IPS DF 6.9 (cell line): Measurements from ENCODE around the gene AFDN.

Experiments
- DNase-seq: peaks from one replicate; pipeline ENCODE4 v3.0.0-alpha.2; 2013; ENCODE audit warnings: low read depth, low spot score
- H3K27ac ChIP-seq: one replicate; pipeline ENCODE4 v1.5.1; 2013; ENCODE audit warnings: low read length, control low read depth
- H3K27me3 ChIP-seq: 2 replicates; pipeline ENCODE4 v1.6.1; 2013; ENCODE audit warnings: mild to moderate bottlenecking, low read length; ENCODE audit not compliant: control insufficient read depth, insufficient read depth
- H3K36me3 ChIP-seq: 2 replicates; pipeline ENCODE4 v1.6.1; 2013; ENCODE audit warnings: low read length; ENCODE audit not compliant: control insufficient read depth, insufficient read depth
- H3K4me1 ChIP-seq: 2 replicates; pipeline ENCODE4 v1.6.1; 2013; ENCODE audit warnings: low read length; ENCODE audit not compliant: control insufficient read depth, insufficient read depth
- H3K4me3 ChIP-seq: 2 replicates; pipeline ENCODE4 v1.5.1; 2013; ENCODE audit warnings: mild to moderate bottlenecking, low read length
- H3K9me3 ChIP-seq: 2 replicates; pipeline ENCODE4 v1.6.1; 2013; ENCODE audit warnings: low read length, inconsistent platforms; ENCODE audit not compliant: control insufficient read depth, insufficient read depth
- WGBS: extraction: QIAGEN DNeasy Blood & Tissue Kit; methylation state at CpG from one replicate; pipeline ENCODE4 v1.1.7; 2013; ENCODE audit warnings: mixed read lengths, missing lambda C conversion rate; ENCODE audit not compliant: insufficient read length, insufficient coverage; 5-methylcytosine and 5-hydroxymethylcytosine counted together

The AFDN gene

GRCh38 chr6:167804281-167805013 lies 22.3 kb upstream of the AFDN start:
- WGBS, result no CpG with 5 or more reads among the region's 24 CpGs
- no peak overlapping the region for H3K27ac ChIP-seq

GRCh38 chr6:167805349-167806060 lies 21.2 kb upstream of the AFDN start:
- no peak overlapping the region for H3K4me3 ChIP-seq
- no peaks in the 10 kb centered on the region; the same call in 1 of the 2 replicates for H3K36me3 ChIP-seq
- H3K9me3 ChIP-seq, result no peaks in the 10 kb centered on the region
- no peak overlapping the region for H3K27ac ChIP-seq
- H3K27me3 ChIP-seq, result no peaks in the 10 kb centered on the region
- no peak for DNase-seq
- no CpG with 5 or more reads among the region's 8 CpGs for WGBS
- no peaks in the 10 kb centered on the region for H3K4me1 ChIP-seq

More at GRCh38 chr6:167804281-167805013, 22.3 kb upstream of the AFDN start:
- Histone ChIP-seq H3K4me1 (no peaks in the 10 kb centered on the region), H3K4me3 (no peak overlapping the region), H3K27me3 (no peaks in the 10 kb centered on the region), H3K36me3 (no peaks in the 10 kb centered on the region; the same call in 1 of the 2 replicates), H3K9me3 (no peaks in the 10 kb centered on the region)
- no peak for DNase-seq

DNA sequence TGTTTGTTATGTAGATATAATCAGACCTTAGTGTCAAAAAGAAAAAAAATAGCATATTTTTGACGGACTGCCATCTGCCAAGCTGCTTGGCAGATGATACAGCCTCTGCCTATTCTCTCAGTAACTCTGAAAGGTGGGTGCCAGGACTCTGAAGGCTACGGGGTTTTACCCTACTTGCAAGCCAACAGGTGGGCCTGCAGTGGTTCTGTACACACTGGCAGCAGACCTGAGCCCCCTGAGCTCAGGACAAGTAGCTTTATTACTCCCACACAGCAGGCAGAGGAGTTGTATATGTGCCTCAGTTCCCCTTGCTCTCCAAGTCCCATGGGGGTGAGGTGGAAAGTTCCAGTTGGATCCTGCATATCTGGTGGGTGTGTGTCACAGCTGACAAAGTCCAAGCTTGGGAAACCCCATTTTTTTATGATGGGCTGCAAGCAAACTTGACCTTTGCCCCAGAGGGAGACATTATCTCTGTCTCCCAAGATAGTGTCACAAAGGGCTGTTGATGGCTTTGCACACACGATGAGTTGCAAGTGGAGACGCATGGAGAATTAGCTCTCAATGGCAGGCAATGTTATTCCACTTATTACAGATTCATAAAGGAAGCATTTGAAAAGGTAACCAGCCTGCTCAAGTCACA lies 20.5 kb upstream of the AFDN start:
- no CpG with 5 or more reads among the region's 4 CpGs for WGBS
- no peak overlapping the region for H3K4me3 ChIP-seq
- H3K4me1 ChIP-seq, result no peaks in the 10 kb centered on the region
- DNase-seq, result no peak
- H3K36me3 ChIP-seq, result no peaks in the 10 kb centered on the region; the same call in 1 of the 2 replicates
- no peaks in the 10 kb centered on the region for H3K27me3 ChIP-seq
- H3K9me3 ChIP-seq, result no peaks in the 10 kb centered on the region
- no peak overlapping the region for H3K27ac ChIP-seq

DNA sequence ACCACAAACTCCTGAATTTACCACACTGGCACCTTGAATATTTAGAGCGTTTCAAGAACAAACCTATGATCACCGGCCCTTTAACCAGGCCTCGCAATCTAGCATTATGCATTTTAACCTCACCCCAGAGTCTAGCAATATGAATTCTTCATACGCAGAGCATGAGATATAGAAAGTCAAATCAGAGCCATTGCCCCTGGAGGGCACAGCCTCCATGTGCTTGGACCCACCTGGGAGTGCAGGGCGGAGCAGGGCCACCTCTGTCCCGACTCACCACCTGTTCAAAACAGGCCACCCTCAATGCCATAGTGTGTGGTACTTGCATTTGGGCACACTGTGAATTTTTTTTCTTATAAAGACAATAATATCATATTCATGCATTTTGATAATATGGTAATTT lies 19.5 kb upstream of the AFDN start:
- H3K27me3 ChIP-seq, result no peaks in the 10 kb centered on the region
- no peak for DNase-seq
- no peaks in the 10 kb centered on the region for H3K4me1 ChIP-seq
- H3K4me3 ChIP-seq, result no peak overlapping the region
- no CpG with 5 or more reads among the region's 6 CpGs for WGBS
- no peaks in the 10 kb centered on the region; the same call in 1 of the 2 replicates for H3K36me3 ChIP-seq
- H3K27ac ChIP-seq, result no peak overlapping the region
- H3K9me3 ChIP-seq, result no peaks in the 10 kb centered on the region

GRCh38 chr6:167807756-167808155 lies 19.0 kb upstream of the AFDN start:
- Histone ChIP-seq H3K9me3 (no peaks in the 10 kb centered on the region), H3K27me3 (no peaks in the 10 kb centered on the region), H3K27ac (no peak overlapping the region), H3K4me1 (no peaks in the 10 kb centered on the region), H3K4me3 (no peak overlapping the region), H3K36me3 (no peaks in the 10 kb centered on the region; the same call in 1 of the 2 replicates)
- no peak for DNase-seq
- WGBS, result no CpG with 5 or more reads among the region's 3 CpGs

GRCh38 chr6:167811040-167811439 lies 15.7 kb upstream of the AFDN start:
- DNase-seq, result no peak
- no peaks in the 10 kb centered on the region for H3K27me3 ChIP-seq
- WGBS, result no CpG with 5 or more reads among the region's 5 CpGs
- no peaks in the 10 kb centered on the region for H3K9me3 ChIP-seq
- no peaks in the 10 kb centered on the region for H3K36me3 ChIP-seq
- no peaks in the 10 kb centered on the region for H3K4me1 ChIP-seq
- H3K27ac ChIP-seq, result no peak overlapping the region
- no peak overlapping the region for H3K4me3 ChIP-seq

- WGBS, result no CpG with 5 or more reads among the region's 5 CpGs
- Histone ChIP-seq H3K4me1 (no peaks in the 10 kb centered on the region), H3K27me3 (no peaks in the 10 kb centered on the region), H3K9me3 (no peaks in the 10 kb centered on the region), H3K36me3 (no peaks in the 10 kb centered on the region), H3K4me3 (no peak overlapping the region), H3K27ac (no peak overlapping the region)
- no peak for DNase-seq
These were observed 15.1 kb upstream of the AFDN start for GRCh38 chr6:167811442-167812087.

DNA sequence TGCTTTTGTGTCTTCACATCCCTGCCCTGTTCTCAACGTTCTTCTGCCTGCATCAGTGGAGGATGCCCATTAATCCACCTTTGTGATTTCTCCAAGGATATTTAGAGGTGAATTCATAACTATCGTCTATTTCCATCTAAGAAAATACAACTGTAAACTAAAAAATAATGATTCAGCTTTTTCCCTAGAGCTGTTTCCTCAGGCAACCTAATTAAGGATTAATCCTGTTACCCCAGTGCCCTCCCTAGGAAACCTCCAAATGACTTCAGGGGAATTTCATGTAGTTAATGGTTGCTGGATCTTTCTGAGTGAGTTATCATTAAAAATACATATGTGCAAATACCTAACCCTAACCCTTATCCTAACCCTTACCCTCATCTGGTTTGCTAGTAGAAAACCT lies 14.6 kb upstream of the AFDN start:
- no peak overlapping the region for H3K4me3 ChIP-seq
- peaks cover 1% of the 10 kb centered on the region; the same call in 1 of the 2 replicates for H3K4me1 ChIP-seq
- H3K36me3 ChIP-seq, result no peaks in the 10 kb centered on the region
- H3K9me3 ChIP-seq, result no peaks in the 10 kb centered on the region
- no peak for DNase-seq
- H3K27me3 ChIP-seq, result no peaks in the 10 kb centered on the region
- H3K27ac ChIP-seq, result no peak overlapping the region
- WGBS, result no CpG with 5 or more reads among the region's 2 CpGs

GRCh38 chr6:167815296-167815980 lies 11.3 kb upstream of the AFDN start:
- no peak overlapping the region for H3K27ac ChIP-seq
- H3K9me3 ChIP-seq, result no peaks in the 10 kb centered on the region
- no CpG with 5 or more reads among the region's 25 CpGs for WGBS
- H3K36me3 ChIP-seq, result no peaks in the 10 kb centered on the region
- no peaks in the 10 kb centered on the region for H3K27me3 ChIP-seq
- DNase-seq, result no peak
- peaks cover 2% of the 10 kb centered on the region for H3K4me1 ChIP-seq
- H3K4me3 ChIP-seq, result no peak overlapping the region

- Histone ChIP-seq H3K27me3 (no peaks in the 10 kb centered on the region), H3K4me3 (no peak overlapping the region), H3K36me3 (no peaks in the 10 kb centered on the region), H3K9me3 (no peaks in the 10 kb centered on the region), H3K4me1 (peaks cover 2% of the 10 kb centered on the region), H3K27ac (no peak overlapping the region)
- no peak for DNase-seq
- no CpG with 5 or more reads among the region's 4 CpGs for WGBS
These were observed 9.7 kb upstream of the AFDN start for GRCh38 chr6:167817016-167817415.
